Measurements from ENCODE around the gene DPEP3.
"Not testable (repeated sequence)": the region's sequence is repeated elsewhere in the genome, so short reads cannot be mapped to it uniquely, and the experiment has no call there.

The DPEP3 gene, protein sequence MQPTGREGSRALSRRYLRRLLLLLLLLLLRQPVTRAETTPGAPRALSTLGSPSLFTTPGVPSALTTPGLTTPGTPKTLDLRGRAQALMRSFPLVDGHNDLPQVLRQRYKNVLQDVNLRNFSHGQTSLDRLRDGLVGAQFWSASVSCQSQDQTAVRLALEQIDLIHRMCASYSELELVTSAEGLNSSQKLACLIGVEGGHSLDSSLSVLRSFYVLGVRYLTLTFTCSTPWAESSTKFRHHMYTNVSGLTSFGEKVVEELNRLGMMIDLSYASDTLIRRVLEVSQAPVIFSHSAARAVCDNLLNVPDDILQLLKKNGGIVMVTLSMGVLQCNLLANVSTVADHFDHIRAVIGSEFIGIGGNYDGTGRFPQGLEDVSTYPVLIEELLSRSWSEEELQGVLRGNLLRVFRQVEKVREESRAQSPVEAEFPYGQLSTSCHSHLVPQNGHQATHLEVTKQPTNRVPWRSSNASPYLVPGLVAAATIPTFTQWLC

DNA sequence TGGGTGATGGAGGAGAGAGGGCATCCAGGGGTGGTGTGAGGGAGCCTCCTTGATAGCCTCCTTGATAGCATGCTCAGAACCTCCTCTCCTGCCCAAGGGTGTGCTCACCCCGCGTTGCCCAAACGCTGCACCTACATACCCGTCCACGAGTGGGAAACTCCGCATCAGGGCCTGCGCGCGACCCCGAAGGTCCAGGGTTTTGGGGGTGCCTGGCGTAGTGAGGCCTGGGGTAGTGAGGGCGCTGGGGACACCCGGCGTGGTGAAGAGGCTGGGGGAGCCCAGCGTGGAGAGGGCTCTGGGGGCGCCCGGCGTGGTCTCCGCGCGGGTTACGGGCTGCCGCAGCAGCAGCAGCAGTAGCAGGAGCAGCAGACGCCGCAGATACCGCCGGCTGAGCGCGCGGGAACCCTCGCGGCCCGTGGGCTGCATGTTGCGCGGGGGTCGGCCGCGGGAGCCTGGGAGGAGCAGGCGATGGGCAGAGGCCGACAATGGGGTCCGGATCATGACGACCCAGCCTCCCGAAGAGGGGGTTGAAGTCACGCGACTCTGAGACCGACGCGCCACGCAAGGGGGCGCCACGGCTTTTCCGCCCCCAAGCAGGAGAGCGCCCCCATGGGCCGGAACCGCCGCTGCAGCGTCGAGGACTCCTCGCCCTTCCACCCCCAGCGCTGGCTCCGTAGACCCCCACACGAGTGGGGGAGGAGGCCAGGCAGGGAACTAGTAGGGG, at the start of gene DPEP3:
Gene DPEP3 (minus strand): TSS at position 545 of the 724 bp plus-strand sequence. CDS start 119 bp downstream, at position 426.
- DNase-seq: no peak

DNA sequence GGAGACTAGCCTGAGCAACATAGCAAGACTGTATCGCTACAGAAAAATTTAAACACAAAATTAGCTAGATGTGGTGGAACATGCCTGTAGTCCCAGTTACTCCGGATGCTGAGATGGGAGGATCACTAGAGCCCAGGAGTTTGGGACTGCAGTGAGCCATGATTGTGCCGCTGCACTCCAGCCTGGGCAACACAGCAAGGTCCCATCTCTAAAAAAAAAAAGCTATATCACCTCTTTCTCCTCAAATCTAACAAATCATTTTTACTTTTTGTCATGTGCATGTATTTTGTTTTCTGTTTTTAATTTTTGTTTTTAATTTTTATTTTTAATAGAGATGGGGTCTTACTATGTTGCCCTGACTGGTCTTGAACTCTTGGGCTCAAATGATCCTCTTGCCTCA, 48.7 kb upstream of the DPEP3 start:
- no peak for DNase-seq

DNA sequence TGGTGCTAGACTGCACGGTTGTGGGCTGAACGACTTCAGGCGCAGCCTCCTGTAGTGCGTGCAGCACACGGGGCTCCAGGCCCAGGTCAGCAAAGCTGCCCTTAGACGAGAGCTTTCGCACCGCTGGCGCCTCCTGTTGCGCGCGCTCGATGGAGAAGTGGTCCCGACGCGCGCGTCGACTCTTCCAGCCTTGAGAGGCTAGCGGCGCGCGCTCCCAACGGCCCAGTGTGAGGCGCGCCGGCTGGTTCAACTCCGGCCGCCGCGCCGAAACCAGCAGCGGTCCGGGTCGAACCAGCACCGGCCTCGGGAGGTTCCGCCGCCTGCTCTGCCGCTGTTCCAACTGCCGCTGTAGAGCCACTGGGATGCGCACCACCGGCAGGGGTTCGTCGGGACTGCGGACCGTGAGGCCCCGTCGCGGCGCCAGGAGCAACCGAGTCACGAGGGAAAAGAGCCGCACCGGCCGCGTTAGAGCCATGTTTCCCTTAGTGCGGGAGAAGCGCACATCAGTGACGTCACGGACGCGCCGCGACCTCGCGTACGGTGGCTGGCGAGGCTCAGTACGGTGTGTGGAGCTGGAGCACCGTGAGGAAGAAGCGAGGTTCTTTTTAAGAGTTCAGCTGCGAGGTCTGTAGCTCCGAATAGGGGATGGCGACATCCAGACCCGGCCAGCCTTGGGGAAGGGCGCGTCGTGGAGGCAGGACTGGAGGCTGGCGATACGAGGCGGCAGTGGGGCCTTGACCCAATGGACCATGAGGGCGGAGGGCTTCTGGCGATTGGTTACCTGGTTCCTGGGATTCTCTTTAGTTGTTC, 42.6 kb upstream of the DPEP3 start, which contains the start of the genes DDX28 and DUS2:
Gene DDX28 (minus strand): TSS at position 505 of the 810 bp plus-strand sequence. CDS start 30 bp downstream, at position 475.
Gene DUS2 (plus strand): TSS at position 557 of the 810 bp plus-strand sequence. CDS start 14,740 bp downstream, outside the sequence.
- DNase-seq: peak; percentile 85

DNA sequence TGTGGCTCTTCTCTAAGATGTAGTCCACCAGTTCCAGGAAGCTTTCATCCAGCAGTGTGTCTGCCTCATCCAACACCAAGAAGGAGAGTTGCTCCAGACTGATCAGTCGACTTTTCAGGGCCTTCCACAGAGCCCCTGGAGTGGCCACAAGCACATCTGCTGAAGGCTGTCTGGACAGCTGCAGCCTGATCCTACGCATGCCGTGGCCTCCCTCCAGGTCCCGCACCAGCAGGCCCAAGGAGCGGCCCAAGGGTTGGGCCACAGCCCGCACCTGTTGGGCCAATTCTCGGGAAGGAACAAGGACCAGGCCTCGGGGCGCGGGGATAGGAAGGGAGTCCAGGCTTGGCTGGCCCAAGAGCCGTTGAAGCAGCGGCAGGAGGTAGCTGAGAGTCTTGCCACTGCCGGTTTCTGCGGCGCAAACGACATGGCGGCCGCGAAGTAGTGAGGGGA, 42.0 kb upstream of the DPEP3 start:
- DNase-seq: no peak

DNA sequence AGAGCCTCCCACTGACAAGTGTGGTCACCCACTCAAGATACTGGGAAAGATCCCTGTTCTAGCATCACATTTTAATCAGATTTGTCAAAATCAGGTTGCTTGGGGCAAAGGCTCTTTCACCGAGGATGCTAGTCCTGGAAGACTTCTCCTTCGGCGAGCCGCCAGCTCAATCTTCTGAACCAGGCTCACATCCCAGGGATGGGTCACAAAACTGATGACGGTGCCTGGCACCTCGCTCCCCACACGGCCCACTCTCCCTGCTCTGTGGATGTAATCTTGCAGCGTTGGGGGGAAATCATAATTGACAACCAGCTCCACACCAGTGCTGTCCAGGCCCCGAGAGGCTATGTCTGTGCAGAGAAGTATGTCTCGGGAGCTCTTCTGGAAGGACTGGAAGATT, 41.2 kb upstream of the DPEP3 start:
- DNase-seq: no peak

DNA sequence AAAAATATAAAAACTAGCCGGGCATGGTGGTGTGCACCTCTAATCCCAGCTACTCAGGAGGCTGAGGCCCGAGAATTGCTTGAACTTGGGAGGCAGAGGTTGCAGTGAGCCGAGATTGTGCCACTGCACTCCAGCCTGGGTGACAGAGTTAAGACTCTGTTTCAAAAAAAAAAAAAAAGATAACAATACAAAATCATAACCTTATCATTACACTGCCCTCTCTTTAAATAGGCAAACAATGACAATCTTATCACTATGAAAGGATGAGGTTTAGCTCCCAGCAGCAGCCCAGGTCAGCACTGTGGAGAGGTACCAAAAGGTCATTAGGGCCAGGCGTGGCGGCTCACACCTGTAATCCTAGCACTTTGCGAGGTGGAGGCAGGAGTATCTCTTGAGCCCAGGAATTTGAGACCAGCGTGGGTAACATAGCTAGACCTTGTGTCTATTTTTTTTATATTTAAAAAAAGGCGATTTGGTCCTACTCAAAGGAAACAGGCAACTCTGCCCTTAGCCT, 38.9 kb upstream of the DPEP3 start:
- no peak for DNase-seq

DNA sequence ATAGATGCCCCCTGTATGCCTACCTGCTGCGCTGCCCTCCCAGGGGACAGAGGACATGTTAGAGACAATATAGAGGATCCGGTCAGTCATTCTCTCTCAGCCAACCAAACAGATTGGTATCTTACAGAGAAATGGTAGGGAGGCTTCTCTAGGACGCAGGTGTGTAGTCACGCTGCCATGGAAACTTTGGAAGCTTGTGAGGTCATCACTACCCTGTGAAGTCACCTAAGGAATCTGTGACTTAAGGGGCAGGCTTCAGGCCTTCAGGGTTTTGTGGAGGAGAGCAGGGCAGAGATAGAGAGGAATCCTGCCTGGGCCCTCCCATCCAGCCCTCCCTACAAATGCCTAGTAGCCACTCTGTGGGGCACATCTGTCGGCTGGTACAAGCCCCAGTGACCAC, 35.4 kb upstream of the DPEP3 start, which contains the start of gene DPEP2NB:
Gene DPEP2NB (minus strand): TSS at position 231 of the 400 bp plus-strand sequence. CDS start 141 bp downstream, at position 90.
- DNase-seq: no peak

DNA sequence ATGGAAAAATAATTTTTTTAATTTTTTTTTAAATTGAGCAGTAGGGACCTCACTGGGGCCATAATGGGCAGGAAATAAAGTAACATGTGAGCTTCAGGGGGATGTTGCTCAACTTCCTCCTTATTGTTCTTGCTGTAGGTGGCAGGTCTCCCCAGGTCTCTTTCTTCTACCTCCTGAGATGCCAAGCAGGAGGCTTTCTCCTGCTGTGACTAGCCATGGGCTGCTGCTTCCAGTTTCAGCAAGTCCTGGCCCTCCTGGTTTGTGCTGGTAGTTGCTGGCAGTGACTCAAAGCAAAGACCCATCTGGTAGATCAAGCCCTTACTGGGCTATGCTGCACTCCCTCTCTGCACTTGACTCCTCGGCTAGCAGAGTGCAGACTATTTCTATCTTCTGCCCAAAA, 33.1 kb upstream of the DPEP3 start:
- DNase-seq: no peak

DNA sequence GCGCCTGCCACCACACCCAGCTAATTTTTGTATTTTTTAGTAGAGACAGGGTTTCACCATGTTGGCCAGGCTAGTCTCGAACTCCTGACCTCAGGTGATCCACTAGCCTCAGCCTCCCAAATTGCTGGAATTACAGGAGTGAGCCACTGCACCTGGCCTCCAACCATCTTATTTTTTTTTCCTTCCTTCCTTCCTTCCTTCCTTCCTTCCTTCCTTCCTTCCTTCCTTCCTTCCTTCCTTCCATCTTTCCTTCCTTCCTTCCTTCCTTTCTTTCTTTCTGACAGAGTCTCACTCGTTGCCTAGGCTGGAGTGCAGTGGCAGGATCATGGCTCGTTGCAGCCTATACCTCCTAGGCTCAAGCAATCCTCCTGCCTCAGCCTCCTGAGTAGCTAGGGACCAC, 29.6 kb upstream of the DPEP3 start:
- not testable (repeated sequence) for DNase-seq

DNA sequence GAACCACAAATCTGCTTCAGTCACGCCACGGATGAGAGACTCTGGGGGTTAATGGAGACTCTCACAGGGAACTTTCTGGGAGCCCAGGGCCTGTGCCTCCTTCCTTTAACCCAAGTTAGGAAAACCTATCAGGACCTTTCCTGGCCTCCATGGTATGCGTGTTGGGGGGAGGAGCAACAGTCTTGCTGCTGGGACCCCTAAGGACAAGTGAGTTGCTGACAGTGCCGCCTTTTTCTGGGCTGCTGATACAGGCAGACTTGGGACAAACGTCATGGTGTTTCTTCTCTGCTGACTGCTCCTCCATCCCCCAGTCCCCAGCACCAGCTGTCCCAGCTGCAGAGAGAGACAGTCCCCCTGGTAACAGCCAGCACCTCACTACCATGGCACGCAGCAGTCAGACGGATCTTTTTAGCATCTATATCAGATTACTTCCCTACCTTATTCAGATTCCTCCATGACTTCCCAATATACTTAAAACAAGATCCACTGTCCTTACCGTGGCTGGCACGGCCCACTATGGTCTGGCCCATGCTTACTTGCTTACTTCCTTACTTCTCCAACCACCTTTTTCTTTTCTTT, 28.9 kb upstream of the DPEP3 start:
- DNase-seq: no peak

DNA sequence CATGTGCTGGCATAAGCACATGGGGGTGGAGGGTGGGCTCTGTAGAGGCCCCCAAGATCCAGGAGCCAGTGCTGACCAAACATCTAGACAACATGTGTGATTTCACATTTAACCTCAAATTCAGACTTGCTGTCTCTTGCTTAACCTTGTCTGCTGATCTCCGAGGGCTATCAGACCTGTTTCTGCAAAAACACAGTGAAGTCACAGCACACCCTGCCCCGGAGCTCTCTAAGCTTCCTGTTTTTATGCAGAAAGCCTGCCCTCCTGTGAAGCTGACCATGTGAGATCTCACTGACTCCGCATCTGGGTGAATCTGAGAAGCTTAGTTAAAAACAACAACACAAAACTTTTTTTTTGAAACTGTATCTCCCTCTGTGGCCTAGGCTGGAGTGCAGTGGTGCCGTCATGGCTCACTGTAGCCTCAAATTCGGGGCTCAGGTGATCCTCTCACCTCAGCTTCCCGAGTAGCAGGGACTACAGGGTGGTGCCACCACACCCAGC, 25.5 kb upstream of the DPEP3 start:
- DNase-seq: no peak

DNA sequence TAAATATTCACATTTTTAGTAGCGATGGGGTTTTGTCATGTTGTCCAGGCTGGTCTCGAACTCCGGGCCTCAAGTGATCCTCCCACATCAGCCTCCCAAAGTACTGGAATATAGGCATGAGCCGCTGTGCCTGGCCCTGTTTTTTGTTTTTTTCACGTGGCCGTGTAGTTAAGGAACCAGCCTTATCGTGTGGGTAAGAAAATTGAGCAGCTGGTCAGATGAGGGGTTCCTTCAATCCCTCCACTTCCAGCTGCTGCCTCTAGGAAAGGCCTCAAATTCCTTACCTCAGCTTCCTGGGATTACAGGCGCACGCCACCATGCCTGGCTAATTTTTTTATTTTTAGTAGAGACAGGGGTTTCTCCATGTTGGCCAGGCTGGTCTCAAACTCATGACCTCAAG, 24.9 kb upstream of the DPEP3 start:
- DNase-seq: no peak

DNA sequence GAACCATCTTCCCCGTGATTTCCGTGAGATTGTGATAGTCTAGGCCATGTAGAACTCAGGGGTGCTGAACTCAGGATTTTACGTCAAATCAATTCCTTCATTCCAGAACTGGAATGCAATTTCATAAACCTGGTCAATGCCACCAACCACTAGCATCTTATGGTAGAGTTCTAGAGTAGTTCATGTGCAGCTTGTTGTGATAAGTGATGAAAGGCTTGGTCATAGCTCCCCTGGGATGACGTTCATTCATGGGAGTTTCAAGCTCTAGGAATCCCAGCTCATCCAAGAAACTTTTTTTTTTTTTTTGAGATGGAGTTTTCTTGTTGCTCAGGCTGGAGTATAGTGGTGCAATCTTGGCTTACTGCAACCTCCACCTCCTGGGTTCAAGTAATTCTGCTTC, 22.7 kb upstream of the DPEP3 start:
- DNase-seq: no peak

DNA sequence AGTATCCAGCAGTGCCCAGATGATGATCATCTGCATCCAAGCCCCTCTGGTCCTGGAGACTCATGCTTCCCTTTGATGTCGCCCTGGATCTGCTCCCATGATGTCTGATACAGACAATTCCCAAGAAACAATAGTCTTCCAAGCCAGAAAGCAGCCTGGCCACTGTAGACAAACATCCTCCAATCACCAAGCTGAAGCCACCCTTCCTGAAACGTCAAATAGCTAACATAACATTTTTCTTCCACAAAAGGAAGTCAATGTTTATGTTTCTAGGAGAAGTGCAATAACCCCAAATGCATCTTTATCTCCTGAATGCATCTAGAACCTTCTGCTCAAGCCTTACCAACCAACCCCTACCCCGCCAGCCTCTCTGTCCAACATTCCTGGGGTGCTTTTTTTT, 20.2 kb upstream of the DPEP3 start:
- DNase-seq: no peak

DNA sequence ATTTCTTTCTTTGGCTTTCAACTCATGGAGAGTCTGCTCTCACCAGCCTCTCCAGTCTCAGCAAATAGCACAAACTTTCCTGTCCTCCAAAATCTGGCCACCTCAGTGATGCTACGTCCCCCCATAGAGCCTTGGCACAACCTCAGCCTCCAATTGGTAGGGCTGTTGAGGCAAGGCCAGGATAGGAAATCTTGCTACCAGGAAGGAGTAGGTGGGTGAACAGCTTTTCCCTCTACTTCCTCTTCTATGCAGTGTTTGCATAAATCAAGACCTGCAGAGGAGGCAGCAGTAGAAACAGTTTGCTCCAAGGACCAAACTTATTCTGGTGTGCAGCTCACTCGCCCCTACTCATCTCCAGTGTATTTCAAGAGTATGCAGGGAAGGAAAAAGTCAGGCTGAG, 19.7 kb upstream of the DPEP3 start:
- DNase-seq: no peak

DNA sequence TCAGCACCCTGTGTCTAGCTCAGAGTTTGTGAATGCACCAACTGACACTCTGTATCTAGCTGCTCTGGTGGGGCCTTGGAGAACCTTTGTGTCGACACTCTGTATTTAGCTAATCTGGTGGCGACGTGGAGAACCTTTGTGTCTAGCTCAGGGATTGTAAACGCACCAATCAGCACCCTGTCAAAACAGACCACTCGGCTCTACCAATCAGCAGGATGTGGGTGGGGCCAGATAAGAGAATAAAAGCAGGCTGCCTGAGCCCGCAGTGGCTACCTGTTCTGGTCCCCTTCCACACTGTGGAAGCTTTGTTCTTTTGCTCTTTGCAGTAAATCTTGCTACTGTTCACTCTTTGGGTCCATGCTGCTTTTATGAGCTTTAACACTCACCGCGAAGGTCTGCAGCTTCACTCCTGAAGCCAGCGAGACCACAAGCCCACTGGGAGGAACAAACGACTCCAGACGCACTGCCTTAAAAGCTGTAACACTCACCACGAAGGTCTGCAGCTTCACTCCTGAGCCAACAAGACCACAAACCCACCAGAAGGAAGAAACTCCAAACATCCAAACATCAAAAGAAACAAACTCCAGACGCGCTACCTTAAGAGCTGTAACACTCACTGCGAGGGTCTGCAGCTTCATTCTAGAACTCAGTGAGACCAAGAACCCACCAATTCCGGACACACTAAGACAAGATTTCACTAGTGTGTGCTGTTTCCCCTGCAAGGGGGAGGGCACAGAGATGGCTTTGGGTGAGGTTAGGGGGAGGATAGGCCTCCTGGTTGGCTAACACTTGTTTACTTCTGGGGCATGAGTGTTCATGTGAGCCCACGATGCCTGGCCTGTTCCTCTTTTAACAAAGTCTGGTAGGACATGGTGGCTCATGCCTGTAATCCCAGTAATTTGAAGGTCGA, 18.7 kb upstream of the DPEP3 start, which contains the start of gene DPEP2:
Gene DPEP2 (minus strand): TSS at position 706 of the 910 bp plus-strand sequence. CDS start 6,272 bp downstream, outside the sequence.
- not testable (repeated sequence) for DNase-seq

DNA sequence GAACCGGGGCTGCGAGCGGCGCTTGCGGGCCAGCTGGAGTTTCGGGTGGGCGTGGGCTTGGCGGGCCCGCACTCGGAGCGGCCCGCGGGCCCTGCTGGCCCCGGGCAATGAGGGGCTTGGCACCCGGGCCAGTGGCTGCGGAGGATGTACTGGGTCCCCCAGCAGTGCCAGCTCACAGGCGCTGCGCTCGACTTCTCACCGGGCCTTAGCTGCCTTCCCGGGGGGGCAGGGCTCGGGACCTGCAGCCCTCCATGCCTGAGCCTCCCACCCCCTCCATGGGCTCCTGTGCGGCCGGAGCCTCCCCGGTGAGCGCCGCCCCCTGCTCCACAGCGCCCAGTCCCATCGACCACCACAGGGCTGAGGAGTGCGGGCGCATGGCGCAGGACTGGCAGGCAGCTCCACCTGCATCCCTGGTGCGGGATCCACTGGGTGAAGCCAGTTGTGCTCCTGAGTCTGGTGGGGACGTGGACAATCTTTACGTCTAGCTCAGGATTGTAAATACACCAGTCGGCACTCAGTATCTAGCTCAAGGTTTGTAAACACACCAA, 18.0 kb upstream of the DPEP3 start:
- not testable (repeated sequence) for DNase-seq

DNA sequence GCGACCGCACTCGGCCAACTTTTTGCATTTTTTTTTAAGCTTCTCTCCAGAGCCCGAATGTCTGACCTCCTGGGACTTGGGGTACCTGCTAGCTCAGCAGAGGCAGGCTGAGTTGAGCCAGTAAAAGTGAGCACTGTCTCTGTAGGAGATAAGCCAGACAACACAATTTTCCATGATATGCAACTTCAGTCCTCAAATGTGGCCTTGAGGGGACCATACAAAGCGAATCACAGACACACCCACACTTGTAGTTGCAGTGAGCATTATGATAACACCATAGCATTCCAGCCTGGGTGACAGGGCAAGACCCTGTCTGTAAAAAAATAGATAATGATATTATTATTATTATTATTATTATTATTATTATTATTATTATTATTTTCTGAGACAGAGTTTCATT, 16.4 kb upstream of the DPEP3 start:
- DNase-seq: no peak

DNA sequence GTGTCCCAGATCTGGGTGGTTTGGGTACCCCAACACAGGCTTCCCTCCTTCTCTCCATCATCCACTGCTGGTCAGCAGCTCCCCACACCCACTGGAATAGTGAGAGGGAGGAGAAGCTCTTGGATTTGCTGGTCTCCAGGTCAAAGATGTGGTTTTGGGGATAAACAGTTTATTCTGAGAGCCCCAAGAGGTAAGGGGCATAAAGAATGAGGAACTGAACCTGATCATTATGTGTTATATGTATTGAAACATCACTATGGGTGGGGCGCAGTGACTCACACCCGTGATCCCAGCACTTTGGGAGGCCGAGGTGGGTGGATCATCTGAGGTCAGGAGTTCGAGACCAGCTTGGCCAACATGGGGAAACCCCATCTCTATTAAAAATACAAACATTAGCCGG, 15.1 kb upstream of the DPEP3 start:
- no peak for DNase-seq

DNA sequence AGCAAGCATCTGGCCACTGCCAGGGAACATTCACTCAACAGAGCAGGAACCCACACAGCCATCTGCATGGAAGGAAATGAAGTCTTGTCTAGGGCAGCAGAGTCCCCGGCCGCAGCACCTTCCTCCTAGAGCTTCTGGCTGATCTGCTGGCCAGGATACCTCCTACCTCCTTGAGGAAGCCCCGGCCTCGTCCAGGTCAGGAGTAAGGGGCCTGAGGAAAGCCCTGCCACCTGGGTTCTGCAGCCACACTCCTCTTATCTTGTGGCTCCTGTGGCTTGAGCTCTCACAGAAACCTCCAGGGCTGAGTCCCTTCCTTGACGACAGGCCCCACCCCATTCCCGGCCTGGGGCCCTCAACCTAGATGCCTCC, 13.7 kb upstream of the DPEP3 start:
- not testable (repeated sequence) for DNase-seq

All from NCI-H1436 (cell line).